ENCODE data around the gene FAF1.

GRCh38 chr1:50808296-50808695, 151.8 kb downstream of the FAF1 start:
- TF ChIP-seq POLR2A (IDR thresholded peaks at IDR 0.05): no peak
- TF ChIP-seq, protein P1, sequence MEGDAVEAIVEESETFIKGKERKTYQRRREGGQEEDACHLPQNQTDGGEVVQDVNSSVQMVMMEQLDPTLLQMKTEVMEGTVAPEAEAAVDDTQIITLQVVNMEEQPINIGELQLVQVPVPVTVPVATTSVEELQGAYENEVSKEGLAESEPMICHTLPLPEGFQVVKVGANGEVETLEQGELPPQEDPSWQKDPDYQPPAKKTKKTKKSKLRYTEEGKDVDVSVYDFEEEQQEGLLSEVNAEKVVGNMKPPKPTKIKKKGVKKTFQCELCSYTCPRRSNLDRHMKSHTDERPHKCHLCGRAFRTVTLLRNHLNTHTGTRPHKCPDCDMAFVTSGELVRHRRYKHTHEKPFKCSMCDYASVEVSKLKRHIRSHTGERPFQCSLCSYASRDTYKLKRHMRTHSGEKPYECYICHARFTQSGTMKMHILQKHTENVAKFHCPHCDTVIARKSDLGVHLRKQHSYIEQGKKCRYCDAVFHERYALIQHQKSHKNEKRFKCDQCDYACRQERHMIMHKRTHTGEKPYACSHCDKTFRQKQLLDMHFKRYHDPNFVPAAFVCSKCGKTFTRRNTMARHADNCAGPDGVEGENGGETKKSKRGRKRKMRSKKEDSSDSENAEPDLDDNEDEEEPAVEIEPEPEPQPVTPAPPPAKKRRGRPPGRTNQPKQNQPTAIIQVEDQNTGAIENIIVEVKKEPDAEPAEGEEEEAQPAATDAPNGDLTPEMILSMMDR (IDR thresholded peaks at IDR 0.05): no peak

Measured in ovary (tissue), 3 donors.